ENCODE measurements around the gene CNFN. TPM values are rescaled to one million over a fixed set of nuclear protein-coding genes. Genes with fewer than 3 reads are reported as not detected.

CNFN gene
- total RNA-seq = 1,078 TPM

- ATAC-seq = no peak
Observed at GRCh38 chr19:42389899-42390298, at the start of gene CNFN. Gene CNFN (minus strand): TSS chr19:42390297. CDS start chr19:42389037, 1,260 bp downstream.

- ATAC-seq = no peak
Observed at GRCh38 chr19:42436006-42436405, 45.9 kb upstream of the CNFN start.

GRCh38 chr19:42435316-42435715, 45.2 kb upstream of the CNFN start:
- ATAC-seq = no peak

GRCh38 chr19:42433503-42434260, 43.6 kb upstream of the CNFN start:
- ATAC-seq = peak; percentile 79

- ATAC-seq = no peak
Observed at GRCh38 chr19:42431486-42431885, 41.4 kb upstream of the CNFN start.

- ATAC-seq = no peak
Observed at GRCh38 chr19:42428676-42429075, 38.6 kb upstream of the CNFN start.

GRCh38 chr19:42427313-42427712, 37.2 kb upstream of the CNFN start, which contains the start of gene LIPE:
Gene LIPE (minus strand): TSS chr19:42427388. CDS start chr19:42427149, 239 bp downstream.
- ATAC-seq = no peak

- no peak for ATAC-seq
Observed at GRCh38 chr19:42426643-42427042, 36.5 kb upstream of the CNFN start.

- ATAC-seq = no peak
Observed at GRCh38 chr19:42424712-42425131, 34.6 kb upstream of the CNFN start.

- ATAC-seq = no peak
Observed at GRCh38 chr19:42424345-42424707, 34.2 kb upstream of the CNFN start.

- peak; percentile 65 for ATAC-seq
Observed at GRCh38 chr19:42423462-42424344, 33.6 kb upstream of the CNFN start.

- peak; percentile 42 for ATAC-seq
Observed at GRCh38 chr19:42422901-42423461, 32.9 kb upstream of the CNFN start.

- ATAC-seq = peak; percentile 51
Observed at GRCh38 chr19:42422092-42422900, 32.2 kb upstream of the CNFN start.

GRCh38 chr19:42421591-42422031, 31.5 kb upstream of the CNFN start:
- peak; percentile 66 for ATAC-seq

GRCh38 chr19:42421101-42421500, 31.0 kb upstream of the CNFN start:
- no peak for ATAC-seq

- ATAC-seq = peak; percentile 57
Observed at GRCh38 chr19:42420055-42420544, 30.0 kb upstream of the CNFN start.

GRCh38 chr19:42419309-42419708, 29.2 kb upstream of the CNFN start:
- no peak for ATAC-seq

- no peak for ATAC-seq
Observed at GRCh38 chr19:42412661-42413076, 22.6 kb upstream of the CNFN start.

- ATAC-seq = peak; percentile 10
Observed at GRCh38 chr19:42412227-42412626, 22.1 kb upstream of the CNFN start.

- ATAC-seq = no peak
Observed at GRCh38 chr19:42411581-42412178, 21.6 kb upstream of the CNFN start.

- ATAC-seq = no peak
Observed at GRCh38 chr19:42410371-42410770, 20.3 kb upstream of the CNFN start.

- peak; percentile 44 for ATAC-seq
Observed at GRCh38 chr19:42409477-42409876, 19.4 kb upstream of the CNFN start.

Measured in esophagus mucosa (tissue), 1 donor.